CD1c-positive myeloid dendritic cell (primary cell): ENCODE measurements around the gene RELN.
"Not testable (repeated sequence)": the region's sequence is repeated elsewhere in the genome, so short reads cannot be mapped to it uniquely, and the experiment has no call there.

Source experiments
- DNase-seq: peaks from one replicate; pipeline ENCODE4 v3.0.0-alpha.2; 2016; ENCODE audit errors: extremely low spot score

RELN gene

DNA sequence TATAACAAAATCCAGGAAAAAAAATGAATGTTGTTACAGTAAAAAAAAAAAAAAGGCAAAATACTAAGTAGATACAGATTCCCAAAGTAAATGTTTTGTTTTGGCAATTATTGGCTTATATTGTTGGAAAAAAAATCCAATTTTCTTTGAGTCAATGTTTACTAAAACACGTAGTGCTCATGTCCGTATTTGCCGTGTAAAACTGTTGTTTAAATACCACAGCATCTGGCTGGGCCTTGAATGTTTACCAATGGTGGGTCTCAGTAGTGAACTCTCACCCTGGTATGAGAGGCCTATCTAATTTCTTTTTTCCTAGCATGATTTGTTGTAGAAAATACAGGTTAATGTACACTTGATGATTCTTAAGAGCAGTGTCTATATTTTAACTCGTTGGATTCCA is 502.0 kb downstream of the RELN start:
- DNase-seq = no peak

DNA sequence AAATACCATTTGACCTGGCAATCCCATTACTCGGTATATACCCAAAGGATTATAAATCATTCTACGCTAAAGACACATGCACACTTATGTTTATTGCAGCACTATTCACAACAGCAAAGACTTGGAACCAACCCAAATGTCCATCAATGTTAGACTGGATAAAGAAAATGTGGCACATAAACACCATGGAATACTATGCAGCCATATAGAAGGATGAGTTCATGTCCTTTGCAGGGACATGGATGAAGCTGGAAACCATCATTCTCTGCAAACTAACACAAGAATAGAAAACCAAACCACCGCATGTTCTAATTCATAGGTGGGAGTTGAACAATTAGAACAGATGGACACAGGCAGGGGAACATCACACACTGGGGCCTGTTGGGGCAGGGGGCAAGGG is 502.6 kb downstream of the RELN start:
- DNase-seq = not testable (repeated sequence)

DNA sequence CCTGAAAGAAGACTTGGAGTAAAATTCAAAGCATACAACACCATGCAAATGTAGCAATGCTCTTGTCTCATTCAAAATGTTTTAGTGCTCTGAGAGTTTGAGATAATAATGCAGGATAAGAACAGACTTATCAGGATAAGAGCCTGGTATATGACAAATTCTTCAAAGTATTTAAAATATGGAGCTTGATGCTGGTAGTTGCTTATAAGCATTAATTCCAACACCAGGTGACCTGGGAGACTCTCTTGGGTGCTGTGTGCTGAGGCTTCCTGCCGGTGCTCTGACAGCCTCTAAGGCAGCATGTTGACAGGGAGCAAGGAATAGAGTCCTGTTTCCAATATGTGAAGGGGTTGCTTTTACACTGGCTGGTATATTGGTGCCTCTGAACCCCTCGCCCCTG is 508.7 kb downstream of the RELN start:
- no peak for DNase-seq

DNA sequence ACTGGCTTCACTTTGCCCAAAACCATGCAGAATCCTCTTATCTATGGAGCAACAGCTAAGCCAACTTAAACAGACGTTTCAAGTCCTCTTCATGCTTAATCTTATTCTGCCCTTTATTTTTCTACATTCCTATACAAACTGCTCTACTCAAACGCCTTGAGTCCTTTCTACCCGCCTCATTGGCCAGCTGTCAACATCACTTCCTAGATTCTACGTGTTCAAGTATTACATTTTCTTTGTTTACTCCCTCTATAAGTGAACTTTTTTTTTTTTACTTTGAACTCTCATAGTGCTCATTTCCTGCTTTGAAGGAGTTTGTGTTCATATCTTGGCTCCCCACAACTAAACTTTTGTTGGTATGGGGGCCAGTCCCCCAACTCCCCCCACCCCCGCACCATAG is 514.5 kb downstream of the RELN start:
- no peak for DNase-seq

DNA sequence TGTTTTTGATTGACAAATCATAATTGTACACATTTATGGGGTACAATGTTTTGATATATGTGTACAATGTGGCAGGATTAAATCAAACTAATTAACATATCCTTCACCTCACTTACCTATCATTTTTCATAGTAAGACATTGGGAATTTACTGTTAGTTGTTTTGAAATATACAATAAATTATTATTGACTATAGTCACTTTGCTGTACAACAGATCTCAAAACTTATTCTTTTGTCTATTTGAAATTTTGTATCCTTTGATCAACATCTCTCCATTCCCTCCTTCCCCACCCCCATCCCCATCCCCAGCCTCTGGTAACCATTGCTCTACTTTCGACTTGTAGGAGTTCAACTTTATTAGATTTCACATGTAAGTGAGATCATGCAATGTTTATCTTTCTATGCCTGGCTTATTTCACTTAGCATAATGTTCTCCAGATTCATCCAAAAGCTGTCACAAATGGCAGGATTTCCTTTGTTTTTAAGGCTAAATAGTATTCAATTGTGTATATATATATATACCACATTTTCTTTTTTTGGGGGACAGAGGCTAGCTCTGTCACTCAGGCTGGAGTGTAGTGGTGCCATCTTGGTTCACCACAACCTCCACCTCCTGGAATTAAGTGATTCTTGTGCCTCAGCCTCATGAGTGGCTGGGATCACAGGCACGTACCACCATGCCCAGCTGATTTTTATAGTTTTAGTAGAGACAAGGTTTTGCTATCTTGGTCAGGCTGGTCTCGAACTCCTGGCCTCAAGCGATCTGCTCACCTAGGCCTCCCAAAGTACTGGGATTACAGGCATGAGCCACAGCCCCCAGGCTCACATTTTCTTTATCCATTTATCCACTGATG is 520.1 kb downstream of the RELN start:
- no peak for DNase-seq

DNA sequence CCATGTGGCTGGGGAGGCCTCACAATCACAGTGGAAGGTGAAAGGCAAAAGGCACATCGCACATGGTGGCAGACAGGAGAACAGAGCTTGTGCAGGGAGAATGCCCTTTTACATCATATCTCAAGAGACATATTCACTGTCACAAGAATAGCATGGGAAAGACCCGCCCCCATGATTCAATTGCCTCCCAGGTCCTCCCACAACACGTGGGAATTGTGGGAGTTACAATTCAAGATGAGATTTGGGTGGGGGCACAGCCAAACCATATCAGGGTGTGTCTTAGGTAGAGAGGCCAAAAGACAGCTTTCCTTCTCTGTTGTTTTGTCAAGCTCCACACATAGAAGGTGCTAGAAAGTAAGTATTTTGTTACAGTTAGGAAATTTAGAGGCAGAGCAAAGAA is 522.6 kb downstream of the RELN start:
- no peak for DNase-seq

DNA sequence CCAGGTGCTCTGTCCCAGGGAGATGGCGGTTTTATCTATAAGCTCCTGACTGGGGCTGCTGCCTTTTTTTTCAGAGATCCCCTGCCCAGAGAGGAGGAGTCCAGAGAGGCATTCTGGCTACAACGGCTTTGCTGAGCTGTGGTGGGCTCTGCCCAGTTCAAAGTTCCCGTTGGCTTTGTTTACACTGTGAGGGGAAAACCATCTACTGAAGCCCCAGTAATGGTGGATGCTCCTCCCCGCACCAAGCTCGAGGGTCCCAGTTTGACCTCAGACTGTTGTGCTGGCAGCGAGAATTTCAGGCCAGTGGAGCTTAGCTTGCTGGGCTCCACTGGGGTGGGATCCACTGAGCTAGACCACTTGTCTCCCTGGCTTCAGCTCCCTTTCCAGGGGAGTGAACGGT is 527.1 kb downstream of the RELN start:
- DNase-seq = no peak

DNA sequence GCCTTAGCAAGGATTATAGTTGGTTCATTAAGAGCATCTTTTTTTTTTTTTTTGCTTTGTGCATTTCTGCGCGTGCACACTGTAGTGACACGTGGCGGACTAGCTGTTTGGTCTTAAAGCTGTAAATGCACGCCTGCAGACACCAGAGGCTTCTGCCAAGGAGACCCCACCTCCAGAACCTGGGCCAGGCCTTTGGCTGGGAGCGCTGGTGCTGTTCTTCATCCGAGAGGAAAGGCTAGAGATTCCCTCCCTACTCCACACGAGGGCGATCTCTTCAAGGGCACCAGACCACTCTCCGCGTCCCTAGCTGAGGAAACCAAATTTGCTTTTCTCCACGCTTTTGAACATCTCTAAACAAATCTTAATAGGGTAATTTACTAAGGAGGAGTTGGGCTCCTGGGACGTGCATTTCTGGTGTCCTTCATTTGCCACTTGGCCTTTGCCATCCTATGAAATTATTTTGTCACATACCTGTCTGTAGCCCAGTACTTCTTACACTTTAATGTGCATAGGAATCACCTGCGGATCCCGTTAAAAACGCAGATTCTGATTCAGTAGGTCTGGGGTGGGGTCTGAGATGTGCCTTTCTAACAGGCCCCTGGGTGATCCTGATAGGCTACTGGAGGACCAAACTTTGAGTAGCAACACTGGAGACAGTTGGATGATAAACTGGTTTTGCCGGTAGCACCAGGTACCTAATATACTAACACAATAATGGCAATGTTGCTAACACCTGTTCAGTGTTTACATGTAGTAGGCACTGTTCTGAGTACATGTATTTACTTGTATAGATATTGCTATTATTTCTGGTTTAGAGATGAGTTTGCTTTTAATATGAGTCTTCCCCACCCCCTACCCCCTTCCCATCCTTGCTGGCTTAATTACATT is 542.1 kb downstream of the RELN start:
- DNase-seq = peak; percentile 2

DNA sequence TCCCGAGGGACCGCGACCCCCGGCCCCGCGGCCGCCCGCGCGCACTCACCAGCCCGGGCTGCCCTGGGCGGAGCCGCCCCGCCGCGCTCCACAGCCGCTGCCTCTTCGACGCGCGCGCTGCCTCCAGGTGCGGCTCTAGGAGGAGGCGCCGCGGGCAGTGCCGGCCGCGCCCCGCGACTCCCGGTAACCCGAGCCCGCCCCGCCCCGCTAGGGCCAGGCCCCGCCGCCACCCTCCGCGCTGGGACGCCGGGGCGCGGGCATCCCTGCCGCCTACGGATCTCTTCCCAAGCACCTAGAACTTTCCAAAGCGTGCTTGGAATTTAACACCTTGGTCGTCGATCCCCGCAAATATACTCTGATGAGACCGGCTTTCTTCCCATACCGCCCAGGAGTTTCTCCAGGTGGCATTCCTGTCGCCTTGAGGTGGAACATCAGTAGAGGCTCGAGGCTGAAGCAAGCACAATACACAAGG is 543.4 kb downstream of the RELN start, which contains the start of gene SLC26A5:
Gene SLC26A5, minus strand, starts transcription at position 159 of the 472 bp plus-strand sequence. CDS start 24,693 bp downstream, outside the sequence.
- DNase-seq = no peak

DNA sequence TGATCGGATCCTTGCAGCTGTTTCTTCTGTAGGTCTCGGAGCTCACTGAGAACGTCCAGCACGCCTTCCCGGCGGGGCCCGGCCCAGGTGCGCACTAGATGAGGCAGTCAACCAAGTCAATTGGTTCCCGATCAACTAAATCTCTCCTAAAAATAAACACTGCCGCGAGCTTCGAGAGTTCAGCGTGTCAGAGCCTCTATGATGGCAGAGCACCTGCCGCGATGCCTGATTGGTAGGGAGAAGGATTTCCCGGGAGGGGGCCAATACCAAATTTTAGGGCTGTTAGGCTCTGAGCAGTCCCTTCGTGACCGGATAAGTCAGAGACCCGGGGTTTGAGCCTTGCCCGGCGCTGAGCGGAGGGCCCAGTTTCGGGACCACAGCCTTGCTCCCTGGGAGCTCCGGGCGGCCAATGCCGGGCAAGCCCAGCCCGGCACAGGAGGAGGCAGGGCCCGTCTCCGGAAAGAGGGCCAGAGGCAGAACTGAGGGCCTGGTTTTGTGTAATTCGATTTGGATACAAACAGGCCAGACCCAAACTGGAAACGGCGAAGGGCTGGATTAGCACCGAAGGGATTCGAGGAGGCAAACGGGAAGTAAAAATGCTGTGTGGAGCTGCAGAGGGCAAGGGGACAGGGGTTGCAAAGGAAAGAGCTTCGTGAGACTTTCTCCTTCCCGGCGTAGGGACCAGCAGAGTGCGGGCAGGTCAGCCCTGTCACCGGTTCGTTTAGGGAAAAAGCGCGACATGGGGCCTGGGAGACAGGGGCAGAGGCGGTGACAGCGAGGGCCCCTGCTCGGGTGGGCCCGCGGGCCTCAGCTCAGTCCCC is 544.0 kb downstream of the RELN start:
- no peak for DNase-seq

DNA sequence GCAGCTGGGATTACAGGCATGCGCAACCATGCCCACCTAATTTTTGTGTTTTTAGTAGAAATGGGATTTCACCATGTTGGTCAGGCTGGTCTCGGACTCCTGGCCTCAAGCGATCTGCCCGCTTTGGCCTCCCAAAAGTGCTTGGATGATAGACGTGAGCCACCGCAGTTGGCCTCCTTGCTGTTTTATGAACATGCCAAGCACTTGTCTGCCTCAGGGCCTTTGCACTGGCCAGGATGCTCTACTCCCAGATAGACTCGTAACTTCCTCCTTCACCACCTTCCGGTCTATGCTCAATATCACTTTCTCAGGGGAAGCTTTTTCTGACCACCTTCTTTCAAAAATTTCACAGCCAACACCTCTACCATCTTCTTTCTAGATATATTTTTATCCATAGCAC is 549.8 kb downstream of the RELN start:
- DNase-seq = no peak

DNA sequence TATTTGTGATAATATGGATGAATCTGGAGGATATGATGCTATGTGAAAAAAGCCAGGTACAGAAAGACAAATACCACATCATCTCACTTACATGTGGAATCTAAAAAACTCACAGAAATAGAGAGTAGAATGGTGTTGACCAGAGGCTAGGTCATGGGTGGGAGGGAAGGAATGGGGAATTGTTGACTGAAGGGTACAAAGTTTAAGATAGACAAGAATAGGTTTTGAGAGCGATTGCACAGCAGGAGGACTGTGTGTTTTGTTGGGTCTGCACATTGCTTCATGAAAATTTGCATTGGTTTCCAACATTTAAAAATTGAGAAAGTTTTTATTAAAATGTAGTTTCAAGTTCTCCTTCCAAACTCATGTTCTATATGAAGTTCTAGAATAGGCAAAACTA is 551.8 kb downstream of the RELN start:
- no peak for DNase-seq

DNA sequence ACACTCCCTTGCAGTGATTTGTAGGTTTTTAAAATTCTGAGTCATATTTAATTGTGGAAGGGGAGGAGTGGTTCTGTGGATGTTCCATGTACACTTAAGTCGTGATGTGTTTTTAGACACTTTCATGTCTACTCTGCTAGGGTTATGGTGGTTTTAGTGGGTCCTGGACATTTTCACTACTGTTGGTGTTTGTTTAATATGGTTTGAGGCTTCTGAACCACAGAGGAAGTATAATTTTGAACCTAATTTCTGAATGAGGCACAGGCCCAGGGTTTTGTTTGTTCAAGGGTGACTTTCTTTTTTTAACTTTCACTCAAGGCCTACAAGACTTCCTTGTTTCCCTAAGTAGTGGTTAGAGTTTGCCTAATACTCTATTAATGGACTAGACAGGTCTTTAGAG is 556.7 kb downstream of the RELN start:
- DNase-seq = no peak

DNA sequence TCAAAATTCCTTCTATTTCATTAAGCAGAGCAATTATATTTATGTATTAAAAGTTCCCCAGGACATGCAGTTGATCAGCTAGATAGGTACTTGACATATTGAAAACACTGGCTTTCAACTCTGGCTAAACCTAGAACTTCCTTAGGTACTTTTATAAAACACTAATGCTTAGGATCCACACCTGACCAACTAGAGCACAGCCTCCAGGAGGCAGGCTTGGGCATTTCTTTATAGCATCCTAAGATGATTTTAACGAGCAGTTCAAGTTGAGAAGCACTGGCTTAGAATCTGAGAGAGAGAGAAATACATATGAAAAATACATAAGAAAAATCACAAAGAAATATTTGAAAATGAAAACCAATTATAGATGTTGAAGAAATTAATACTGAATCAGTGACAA is 564.3 kb downstream of the RELN start:
- no peak for DNase-seq

DNA sequence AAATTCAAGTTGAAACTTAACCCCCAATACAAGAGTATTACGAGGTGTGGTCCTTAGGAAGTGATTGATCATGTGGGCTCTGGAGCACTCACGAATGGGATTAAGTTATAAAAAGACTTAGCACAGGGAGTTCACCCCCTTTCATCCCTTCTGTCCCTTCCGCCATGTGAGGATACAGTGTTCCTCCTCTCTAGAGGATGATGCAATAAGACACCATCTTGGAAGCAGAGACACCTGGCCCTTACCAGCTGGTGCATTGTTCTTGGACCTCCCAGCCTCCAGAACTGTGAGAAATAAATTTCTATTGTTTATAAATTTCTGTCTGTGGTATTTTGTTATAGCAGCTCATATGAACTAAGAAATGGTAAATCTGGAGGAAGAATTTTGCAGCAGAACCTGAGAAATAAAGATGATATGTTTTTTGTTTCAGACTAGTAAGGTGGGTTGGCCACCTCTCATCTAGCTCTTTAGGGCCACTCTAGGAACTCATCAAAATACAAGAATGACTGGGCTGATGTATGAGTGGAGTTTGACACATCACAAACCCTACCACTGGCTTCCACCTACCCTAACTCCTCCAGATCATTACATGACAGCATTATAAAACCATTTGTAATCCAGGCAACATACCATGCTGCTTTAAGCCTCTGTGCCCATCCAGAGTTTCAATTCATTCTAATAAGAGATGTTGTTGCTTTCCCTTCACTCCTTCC is 565.8 kb downstream of the RELN start:
- DNase-seq = no peak
